CD8-positive, alpha-beta memory T cell (primary cell): ENCODE data around the gene NPAS3. TPM values are rescaled to one million over a fixed set of nuclear protein-coding genes. Genes with fewer than 3 reads are reported as not detected.

Experiments used
- CTCF ChIA-PET: fragments of 350-600 bp; sonication (Branson Sonifier 250); formaldehyde crosslinking; loops from one replicate; lab custom pipeline; 2021; ENCODE audit warnings: antibody characterized with exemption; lab: Charles Lee
- POLR2A ChIA-PET: fragments of 350-600 bp; sonication (Branson Sonifier 250); formaldehyde crosslinking; loops from one replicate; lab custom pipeline; 2021; ENCODE audit warnings: antibody characterized with exemption; lab: Charles Lee
- DNase-seq, 5 donors: peaks; one replicate each; pipeline versions ENCODE4 v3.0.0 to v3.0.0-alpha.2; 2020 to 2022; ENCODE audit warnings: mixed read lengths in 1 of 5
- H3K27ac ChIP-seq: one replicate; pipeline ENCODE4 v1.7.0; 2013; ENCODE audit warnings: low read depth, mild to moderate bottlenecking, low read length, moderate library complexity
- H3K27me3 ChIP-seq: 2 replicates; pipeline ENCODE4 v1.7.0; 2013; ENCODE audit warnings: low read length, mild to moderate bottlenecking; ENCODE audit not compliant: insufficient read depth, poor library complexity, severe bottlenecking
- H3K36me3 ChIP-seq: 2 replicates; pipeline ENCODE4 v1.7.0; 2013; ENCODE audit warnings: mild to moderate bottlenecking, low read length, moderate library complexity; ENCODE audit not compliant: insufficient read depth
- H3K4me1 ChIP-seq: 2 replicates; pipeline ENCODE4 v1.7.0; 2013; ENCODE audit warnings: mild to moderate bottlenecking, low read length, moderate library complexity; ENCODE audit not compliant: insufficient read depth
- H3K4me3 ChIP-seq: 2 replicates; pipeline ENCODE4 v1.7.0; 2013; ENCODE audit warnings: mild to moderate bottlenecking, low read length
- H3K9me3 ChIP-seq: 2 replicates; pipeline ENCODE4 v1.7.0; 2013; ENCODE audit warnings: mild to moderate bottlenecking, low read length
- H3K27ac Mint-ChIP-seq, 8 donors: one replicate each; pipeline ENCODE4 v1.8.0; 2020 to 2021; ENCODE audit warnings: mixed read lengths in 8 of 8, mild to moderate bottlenecking in 6 of 8, inconsistent platforms in 3 of 8, moderate library complexity in 3 of 8
- H3K27me3 Mint-ChIP-seq, 2 donors: one replicate each; pipeline ENCODE4 v1.8.0; 2020 to 2021; ENCODE audit warnings: mixed read lengths in 2 of 2, mild to moderate bottlenecking in 1 of 2, moderate library complexity in 1 of 2
- H3K36me3 Mint-ChIP-seq, 3 donors: one replicate each; pipeline ENCODE4 v1.8.0; 2020 to 2021; ENCODE audit warnings: mixed read lengths in 3 of 3, inconsistent platforms in 1 of 3, mild to moderate bottlenecking in 1 of 3
- H3K4me1 Mint-ChIP-seq, 3 donors: one replicate each; pipeline ENCODE4 v1.8.0; 2020 to 2021; ENCODE audit warnings: mixed read lengths in 3 of 3, inconsistent platforms in 1 of 3, mild to moderate bottlenecking in 1 of 3
- H3K4me3 Mint-ChIP-seq, 7 donors: one replicate each; pipeline ENCODE4 v1.8.0; 2020 to 2021; ENCODE audit warnings: mixed read lengths in 7 of 7, mild to moderate bottlenecking in 6 of 7, moderate library complexity in 4 of 7, inconsistent platforms in 2 of 7
- H3K9me3 Mint-ChIP-seq, 5 donors: one replicate each; pipeline ENCODE4 v1.8.0; 2020 to 2022; ENCODE audit warnings: mixed read lengths in 5 of 5, mild to moderate bottlenecking in 3 of 5, moderate library complexity in 2 of 5, inconsistent platforms in 1 of 5
- polyA plus RNA-seq: library from polyadenylated mRNA; unstranded; fragments of 300-500 nt; fragmentation: Illumina TruSeq; gene quantifications from one replicate; pipeline ENCODE4 v1.2.3, GENCODE V29; 2021
- total RNA-seq, 2 experiments: library from RNA; stranded (reverse); gene quantifications; one replicate each; pipeline ENCODE4 v1.2.3, GENCODE V29; 2021

NPAS3 gene
- total and polyA plus RNA-seq, 3 experiments from 2014 or later, result not detected

GRCh38 chr14:32934073-32934880, 4.4 kb upstream of the NPAS3 start:
- H3K27ac Mint-ChIP-seq, result no peak overlapping the region
- H3K4me1 Mint-ChIP-seq, result peaks cover 0 to 7% (median 4%) of the 10 kb centered on the region in 3 donors
- Histone ChIP-seq H3K9me3 (no peaks in the 10 kb centered on the region), H3K4me1 (no peaks in the 10 kb centered on the region), H3K4me3 (no peak overlapping the region), H3K27me3 (no peaks in the 10 kb centered on the region), H3K36me3 (no peaks in the 10 kb centered on the region), H3K27ac (no peak overlapping the region)
- ChIA-PET POLR2A (no interaction called here), CTCF (no interaction called here)
- DNase-seq, result no peak
- H3K9me3 Mint-ChIP-seq, result peaks cover 0 to 10% (median 6%) of the 10 kb centered on the region in 5 donors
- H3K4me3 Mint-ChIP-seq, result peak overlapping the region in 1 of 7 donors; percentile 50
- H3K27me3 Mint-ChIP-seq, result peaks cover 37 to 55% of the 10 kb centered on the region in 2 donors
- H3K36me3 Mint-ChIP-seq, result peaks cover 0 to 4% (median 0%) of the 10 kb centered on the region in 3 donors

GRCh38 chr14:32934881-32935633, 3.6 kb upstream of the NPAS3 start:
- Histone ChIP-seq H3K27ac (no peak overlapping the region), H3K36me3 (no peaks in the 10 kb centered on the region), H3K4me3 (no peak overlapping the region), H3K27me3 (peaks cover under 1% of the 10 kb centered on the region), H3K4me1 (peaks cover 1% of the 10 kb centered on the region), H3K9me3 (no peaks in the 10 kb centered on the region)
- no peak overlapping the region for H3K27ac Mint-ChIP-seq
- CTCF ChIA-PET, result no interaction called here
- DNase-seq, result no peak
- peak overlapping the region in 1 of 7 donors; percentile 32 for H3K4me3 Mint-ChIP-seq
- peaks cover 0 to 12% (median 8%) of the 10 kb centered on the region in 5 donors for H3K9me3 Mint-ChIP-seq
- peaks cover 4 to 11% (median 7%) of the 10 kb centered on the region in 3 donors for H3K4me1 Mint-ChIP-seq
- peaks cover 0 to 4% (median 0%) of the 10 kb centered on the region in 3 donors for H3K36me3 Mint-ChIP-seq
- POLR2A ChIA-PET, result no interaction called here
- peaks cover 39 to 58% of the 10 kb centered on the region in 2 donors for H3K27me3 Mint-ChIP-seq

- H3K27ac ChIP-seq, result no peak overlapping the region
- peaks cover 4% of the 10 kb centered on the region for H3K4me1 ChIP-seq
- Mint-ChIP-seq H3K9me3 (peaks cover 0 to 10% (median 5%) of the 10 kb centered on the region in 5 donors), H3K4me3 (peak overlapping the region; percentile 56 to 86 (median 81)), H3K27ac (no peak overlapping the region), H3K27me3 (peaks cover 34 to 60% of the 10 kb centered on the region in 2 donors), H3K36me3 (no peaks in the 10 kb centered on the region), H3K4me1 (peaks cover 6 to 12% (median 9%) of the 10 kb centered on the region in 3 donors)
- peaks cover 3% of the 10 kb centered on the region for H3K27me3 ChIP-seq
- no peak for DNase-seq
- CTCF ChIA-PET, result no interaction called here
- H3K36me3 ChIP-seq, result no peaks in the 10 kb centered on the region
- no peak overlapping the region for H3K4me3 ChIP-seq
- POLR2A ChIA-PET, result no interaction called here
- no peaks in the 10 kb centered on the region for H3K9me3 ChIP-seq
Observed at GRCh38 chr14:32939254-32940065, 781 bp downstream of the NPAS3 start.

DNA sequence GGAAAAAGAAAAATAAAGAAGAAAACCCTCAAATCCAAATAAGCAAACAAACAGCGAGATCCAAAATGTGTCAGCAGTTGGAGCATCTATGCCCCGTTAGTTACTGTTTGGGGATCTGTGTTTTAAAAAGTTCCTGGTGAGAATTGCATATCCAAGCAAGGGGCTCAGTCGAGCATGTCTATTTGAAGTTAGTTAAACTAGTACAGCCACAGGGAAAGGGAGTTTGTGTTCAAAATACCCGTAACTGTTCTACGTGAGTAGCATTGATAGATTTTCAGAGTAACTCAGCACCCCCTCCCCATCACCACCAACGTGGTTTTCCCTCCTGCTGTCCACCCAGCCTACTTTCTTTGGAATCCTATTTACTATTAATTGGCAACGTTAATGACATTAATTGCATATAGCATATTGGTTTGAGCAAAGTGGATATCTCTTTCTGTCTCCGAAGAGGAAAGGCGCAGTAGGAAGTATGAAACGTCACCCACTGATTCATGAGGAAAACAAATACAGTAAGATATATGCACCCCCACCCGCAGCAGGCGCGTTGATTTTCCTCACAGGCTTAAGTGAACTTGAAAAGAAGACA, 1.5 kb downstream of the NPAS3 start:
- Histone ChIP-seq H3K4me1 (peaks cover 4% of the 10 kb centered on the region), H3K9me3 (no peaks in the 10 kb centered on the region), H3K4me3 (no peak overlapping the region), H3K36me3 (no peaks in the 10 kb centered on the region), H3K27me3 (peaks cover 3% of the 10 kb centered on the region), H3K27ac (no peak overlapping the region)
- DNase-seq, result no peak
- POLR2A ChIA-PET, result no interaction called here
- Mint-ChIP-seq H3K9me3 (peaks cover 0 to 10% (median 3%) of the 10 kb centered on the region in 5 donors), H3K36me3 (no peaks in the 10 kb centered on the region), H3K4me3 (peak overlapping the region; percentile 24 to 86 (median 81)), H3K4me1 (peaks cover 6 to 12% (median 9%) of the 10 kb centered on the region in 3 donors), H3K27ac (no peak overlapping the region), H3K27me3 (peaks cover 31 to 56% of the 10 kb centered on the region in 2 donors)
- CTCF ChIA-PET, result no interaction called here

DNA sequence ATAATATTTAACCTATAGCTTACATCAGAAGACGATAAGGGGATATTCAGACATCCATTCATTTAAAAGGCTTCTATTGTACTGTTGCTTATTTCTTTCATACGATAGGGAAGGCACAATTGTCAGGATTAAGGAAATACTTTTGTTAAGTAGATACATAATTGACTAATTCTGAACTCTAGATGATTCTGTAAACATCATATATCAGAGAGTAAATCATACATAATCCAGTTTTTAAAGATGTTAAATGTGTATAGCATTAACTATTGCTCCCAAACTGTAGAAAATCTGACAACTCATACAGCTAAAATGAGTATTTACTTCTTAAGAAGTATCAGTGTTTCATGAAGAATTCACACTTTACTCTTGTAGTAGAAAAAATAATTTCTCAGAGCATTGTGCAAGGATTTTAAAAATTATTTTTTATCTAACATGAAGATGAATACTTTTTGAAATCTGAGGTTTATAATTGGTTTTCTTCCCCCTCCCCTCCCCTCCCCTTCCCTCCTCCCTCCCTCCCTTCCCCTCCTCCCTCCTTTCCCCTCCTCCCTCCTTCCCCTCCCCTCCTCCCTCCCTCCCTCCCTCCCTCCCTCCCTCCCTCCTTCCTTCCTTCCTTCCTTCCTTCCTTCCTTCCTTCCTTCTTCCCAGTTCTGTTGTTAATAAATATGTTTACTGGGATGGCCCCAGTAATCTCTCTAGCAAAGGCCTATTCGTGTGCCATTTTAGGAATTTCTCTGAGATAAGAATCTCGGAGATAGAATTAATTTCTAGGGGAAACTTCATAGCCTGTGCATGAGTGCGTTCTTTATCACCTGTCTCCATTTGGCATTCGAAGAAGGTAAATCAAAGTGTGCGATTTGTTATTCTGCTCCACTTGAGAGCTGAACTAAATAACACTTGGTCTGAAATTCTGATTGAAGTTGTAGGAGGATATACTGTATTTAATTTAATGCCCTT, 2.3 kb downstream of the NPAS3 start:
- DNase-seq, result no peak
- Mint-ChIP-seq H3K36me3 (no peaks in the 10 kb centered on the region), H3K9me3 (peaks cover 0 to 7% (median 2%) of the 10 kb centered on the region in 5 donors), H3K4me1 (peaks cover 6 to 12% (median 9%) of the 10 kb centered on the region in 3 donors), H3K27me3 (peaks cover 30 to 48% of the 10 kb centered on the region in 2 donors), H3K27ac (no peak overlapping the region), H3K4me3 (peak overlapping the region in 1 of 7 donors; percentile 78)
- H3K36me3 ChIP-seq, result no peaks in the 10 kb centered on the region
- ChIA-PET CTCF (no interaction called here), POLR2A (no interaction called here)
- H3K4me3 ChIP-seq, result no peak overlapping the region
- peaks cover 3% of the 10 kb centered on the region for H3K27me3 ChIP-seq
- H3K4me1 ChIP-seq, result peaks cover 4% of the 10 kb centered on the region
- H3K27ac ChIP-seq, result no peak overlapping the region
- no peaks in the 10 kb centered on the region for H3K9me3 ChIP-seq

- Mint-ChIP-seq H3K36me3 (no peaks in the 10 kb centered on the region), H3K27ac (no peak overlapping the region), H3K27me3 (peaks cover 25 to 41% of the 10 kb centered on the region in 2 donors), H3K4me3 (no peak overlapping the region), H3K9me3 (peaks cover 0 to 7% (median 2%) of the 10 kb centered on the region in 5 donors), H3K4me1 (peaks cover 6 to 12% (median 9%) of the 10 kb centered on the region in 3 donors)
- no peak overlapping the region for H3K4me3 ChIP-seq
- ChIA-PET POLR2A (no interaction called here), CTCF (no interaction called here)
- H3K36me3 ChIP-seq, result no peaks in the 10 kb centered on the region
- peaks cover 3% of the 10 kb centered on the region for H3K27me3 ChIP-seq
- peaks cover 4% of the 10 kb centered on the region for H3K4me1 ChIP-seq
- DNase-seq, result no peak
- no peaks in the 10 kb centered on the region for H3K9me3 ChIP-seq
- H3K27ac ChIP-seq, result no peak overlapping the region
Observed at GRCh38 chr14:32941668-32942065, 3.0 kb downstream of the NPAS3 start.

DNA sequence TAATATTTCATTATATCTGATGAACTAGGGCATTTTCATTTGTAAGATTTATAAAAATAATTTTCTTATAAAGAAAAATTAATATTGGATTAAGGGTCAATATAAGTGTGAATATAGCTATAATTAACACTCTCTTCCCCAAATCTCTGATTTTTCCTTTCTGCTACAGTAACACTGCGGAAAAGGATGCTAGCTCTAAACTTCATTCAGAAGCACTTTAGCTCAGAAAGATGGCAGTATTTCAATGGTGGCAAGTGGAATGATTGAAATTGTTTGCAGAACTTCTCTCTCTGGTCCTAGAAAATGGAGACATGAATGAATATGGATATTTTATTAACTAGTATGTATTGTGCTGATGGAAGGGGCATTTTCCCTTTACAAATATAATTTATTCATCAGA, 8.4 kb downstream of the NPAS3 start:
- Mint-ChIP-seq H3K9me3 (peaks cover 0 to 4% (median 0%) of the 10 kb centered on the region in 5 donors), H3K4me1 (no peaks in the 10 kb centered on the region), H3K27me3 (peaks cover 1 to 14% of the 10 kb centered on the region in 2 donors), H3K27ac (no peak overlapping the region), H3K4me3 (no peak overlapping the region), H3K36me3 (no peaks in the 10 kb centered on the region)
- no peaks in the 10 kb centered on the region for H3K27me3 ChIP-seq
- H3K4me3 ChIP-seq, result no peak overlapping the region
- POLR2A ChIA-PET, result no interaction called here
- H3K4me1 ChIP-seq, result no peaks in the 10 kb centered on the region
- no peak overlapping the region for H3K27ac ChIP-seq
- no peaks in the 10 kb centered on the region for H3K36me3 ChIP-seq
- H3K9me3 ChIP-seq, result no peaks in the 10 kb centered on the region
- DNase-seq, result no peak
- CTCF ChIA-PET, result no interaction called here
